Measurements from ENCODE around the gene PEBP1.

Gene PEBP1

GRCh38 chr12:118102070-118102469 is 33.9 kb upstream of the PEBP1 start:
- DNase-seq (ENCODE audit: low read depth): no peak
- H3K4me3 ChIP-seq (ENCODE audit: low read depth, low read length): peak overlapping the region; percentile 74
- TF ChIP-seq CTCF (IDR thresholded peaks at IDR 0.05; ENCODE audit: control insufficient read depth, extremely low read depth, insufficient read depth): no peak

GRCh38 chr12:118102609-118103008 is 33.3 kb upstream of the PEBP1 start:
- DNase-seq (ENCODE audit: low read depth): no peak
- TF ChIP-seq CTCF (IDR thresholded peaks at IDR 0.05; ENCODE audit: control insufficient read depth, extremely low read depth, insufficient read depth): no peak
- H3K4me3 ChIP-seq (ENCODE audit: low read depth, low read length): peak overlapping the region; percentile 74

GRCh38 chr12:118103201-118103600 is 32.7 kb upstream of the PEBP1 start:
- H3K4me3 ChIP-seq (ENCODE audit: low read depth, low read length): peak overlapping the region; percentile 74
- no peak for DNase-seq (ENCODE audit: low read depth)
- TF ChIP-seq CTCF (IDR thresholded peaks at IDR 0.05; ENCODE audit: control insufficient read depth, extremely low read depth, insufficient read depth): no peak

- no peak for DNase-seq (ENCODE audit: low read depth)
- peak within 1 kb of the TSS; percentile 74 for H3K4me3 ChIP-seq (ENCODE audit: low read depth, low read length)
- no peak for TF ChIP-seq CTCF (IDR thresholded peaks at IDR 0.05; ENCODE audit: control insufficient read depth, extremely low read depth, insufficient read depth)
Observed at GRCh38 chr12:118103601-118104382, 32.1 kb upstream of the PEBP1 start, which contains the start of gene VSIG10. VSIG10 (minus strand) TSS chr12:118104011; CDS start chr12:118103671, 340 bp downstream.

GRCh38 chr12:118107011-118107410 is 28.9 kb upstream of the PEBP1 start:
- TF ChIP-seq CTCF (IDR thresholded peaks at IDR 0.05; ENCODE audit: control insufficient read depth, extremely low read depth, insufficient read depth): no peak
- H3K4me3 ChIP-seq (ENCODE audit: low read depth, low read length): no peak overlapping the region
- peak; percentile 93 for DNase-seq (ENCODE audit: low read depth)

- no peak for DNase-seq (ENCODE audit: low read depth)
- TF ChIP-seq CTCF (IDR thresholded peaks at IDR 0.05; ENCODE audit: control insufficient read depth, extremely low read depth, insufficient read depth): no peak
- H3K4me3 ChIP-seq (ENCODE audit: low read depth, low read length): no peak overlapping the region
Observed at GRCh38 chr12:118107694-118108093, 28.2 kb upstream of the PEBP1 start.

GRCh38 chr12:118109088-118109487 is 26.8 kb upstream of the PEBP1 start:
- no peak for TF ChIP-seq CTCF (IDR thresholded peaks at IDR 0.05; ENCODE audit: control insufficient read depth, extremely low read depth, insufficient read depth)
- no peak overlapping the region for H3K4me3 ChIP-seq (ENCODE audit: low read depth, low read length)
- DNase-seq (ENCODE audit: low read depth): no peak

Data from LNCaP clone FGC (cell line).